ENCODE data around the gene PTPRJ.

PTPRJ gene

GRCh38 chr11:48040830-48041444 lies 60.6 kb downstream of the PTPRJ start:
- no peaks in the 10 kb centered on the region for H3K9me2 ChIP-seq (replicated peaks; ENCODE audit: low read depth, low read length)

GRCh38 chr11:48041877-48042695 lies 61.7 kb downstream of the PTPRJ start:
- Histone ChIP-seq H3K27me3 (ENCODE audit: insufficient read depth, low read length, poor library complexity, severe bottlenecking) (no peaks in the 10 kb centered on the region), H4K20me1 (ENCODE audit: insufficient read depth, low read length, poor library complexity, severe bottlenecking) (no peaks in the 10 kb centered on the region), H3K36me3 (ENCODE audit: insufficient read depth, low read length) (no peaks in the 10 kb centered on the region), H3K9me2 (replicated peaks; ENCODE audit: low read depth, low read length) (no peaks in the 10 kb centered on the region), H3K9me3 (ENCODE audit: insufficient read depth, low read depth, low read length) (no peaks in the 10 kb centered on the region), H3K4me1 (ENCODE audit: insufficient read depth, low read length, poor library complexity, severe bottlenecking) (no peaks in the 10 kb centered on the region), H3K79me2 (ENCODE audit: insufficient read depth, low read length) (no peaks in the 10 kb centered on the region), H3K4me3 (ENCODE audit: low read length, poor library complexity, severe bottlenecking) (no peak overlapping the region), H3K9ac (ENCODE audit: low read depth, low read length, poor library complexity, severe bottlenecking) (no peak overlapping the region), H3K4me2 (ENCODE audit: low read depth, low read length, poor library complexity, severe bottlenecking) (no peak overlapping the region), H3F3A (ENCODE audit: low read depth) (no peaks in the 10 kb centered on the region), H2AFZ (ENCODE audit: low read length) (no peak overlapping the region)
- no peak for TF ChIP-seq EZH2phosphoT487 (IDR thresholded peaks at IDR 0.05; ENCODE audit: borderline replicate concordance)

More at GRCh38 chr11:48040830-48041444, 60.6 kb downstream of the PTPRJ start:
- H3F3A ChIP-seq (ENCODE audit: low read depth): no peaks in the 10 kb centered on the region
- H2AFZ ChIP-seq (ENCODE audit: low read length): no peak overlapping the region
- H3K79me2 ChIP-seq (ENCODE audit: insufficient read depth, low read length): no peaks in the 10 kb centered on the region
- no peak overlapping the region for H3K9ac ChIP-seq (ENCODE audit: low read depth, low read length, poor library complexity, severe bottlenecking)
- no peak overlapping the region for H3K4me2 ChIP-seq (ENCODE audit: low read depth, low read length, poor library complexity, severe bottlenecking)
- no peaks in the 10 kb centered on the region for H3K4me1 ChIP-seq (ENCODE audit: insufficient read depth, low read length, poor library complexity, severe bottlenecking)
- no peak overlapping the region for H3K4me3 ChIP-seq (ENCODE audit: low read length, poor library complexity, severe bottlenecking)
- H3K9me3 ChIP-seq (ENCODE audit: insufficient read depth, low read depth, low read length): no peaks in the 10 kb centered on the region
- H3K36me3 ChIP-seq (ENCODE audit: insufficient read depth, low read length): no peaks in the 10 kb centered on the region
- no peaks in the 10 kb centered on the region for H3K27me3 ChIP-seq (ENCODE audit: insufficient read depth, low read length, poor library complexity, severe bottlenecking)
- no peaks in the 10 kb centered on the region for H4K20me1 ChIP-seq (ENCODE audit: insufficient read depth, low read length, poor library complexity, severe bottlenecking)
- TF ChIP-seq EZH2phosphoT487 (IDR thresholded peaks at IDR 0.05; ENCODE audit: borderline replicate concordance): no peak
- TF ChIP-seq CTCF (conservative IDR thresholded peaks at IDR 0.05; ENCODE audit: low read length): no peak

GRCh38 chr11:48043111-48043990 lies 63.0 kb downstream of the PTPRJ start:
- H3K4me3 ChIP-seq (ENCODE audit: low read length, poor library complexity, severe bottlenecking): no peak overlapping the region

More at GRCh38 chr11:48043111-48043990, 63.0 kb downstream of the PTPRJ start:
- Histone ChIP-seq H3K9me3 (ENCODE audit: insufficient read depth, low read depth, low read length) (no peaks in the 10 kb centered on the region), H3K27me3 (ENCODE audit: insufficient read depth, low read length, poor library complexity, severe bottlenecking) (no peaks in the 10 kb centered on the region), H3K9me2 (replicated peaks; ENCODE audit: low read depth, low read length) (no peaks in the 10 kb centered on the region), H3K4me2 (ENCODE audit: low read depth, low read length, poor library complexity, severe bottlenecking) (no peak overlapping the region), H3K4me1 (ENCODE audit: insufficient read depth, low read length, poor library complexity, severe bottlenecking) (no peaks in the 10 kb centered on the region), H4K20me1 (ENCODE audit: insufficient read depth, low read length, poor library complexity, severe bottlenecking) (no peaks in the 10 kb centered on the region), H3K79me2 (ENCODE audit: insufficient read depth, low read length) (no peaks in the 10 kb centered on the region), H2AFZ (ENCODE audit: low read length) (no peak overlapping the region), H3K36me3 (ENCODE audit: insufficient read depth, low read length) (no peaks in the 10 kb centered on the region), H3F3A (ENCODE audit: low read depth) (no peaks in the 10 kb centered on the region), H3K9ac (ENCODE audit: low read depth, low read length, poor library complexity, severe bottlenecking) (no peak overlapping the region)
- TF ChIP-seq EZH2phosphoT487 (IDR thresholded peaks at IDR 0.05; ENCODE audit: borderline replicate concordance) (no peak), CTCF (conservative IDR thresholded peaks at IDR 0.05; ENCODE audit: low read length) (no peak)

Measured in Loucy (cell line).